Skeletal muscle tissue (tissue), 4 donors: ENCODE measurements around the gene MYH11. TPM values are rescaled to one million over a fixed set of nuclear protein-coding genes. Genes with fewer than 3 reads are reported as not detected.

Experiments
- H3K27ac ChIP-seq: one replicate; pipeline ENCODE4 v1.7.0; 2013; ENCODE audit warnings: mild to moderate bottlenecking, low read depth, low read length, inconsistent platforms
- H3K27me3 ChIP-seq, 3 donors: one replicate each; pipeline ENCODE4 v1.7.0; 2013; ENCODE audit warnings: low read length in 3 of 3; ENCODE audit not compliant: control insufficient read depth in 3 of 3, insufficient read depth in 3 of 3
- H3K36me3 ChIP-seq, 3 donors: one replicate each; pipeline ENCODE4 v1.7.0; 2013; ENCODE audit warnings: low read length in 3 of 3; ENCODE audit not compliant: control insufficient read depth in 3 of 3, insufficient read depth in 3 of 3
- H3K4me1 ChIP-seq, 3 donors: one replicate each; pipeline ENCODE4 v1.7.0; 2013; ENCODE audit warnings: low read length in 3 of 3, mild to moderate bottlenecking in 3 of 3; ENCODE audit not compliant: control insufficient read depth in 3 of 3, insufficient read depth in 3 of 3
- H3K4me3 ChIP-seq, 3 donors: one replicate each; pipeline ENCODE4 v1.7.0; 2013; ENCODE audit warnings: low read length in 3 of 3
- H3K9ac ChIP-seq, 3 donors: one replicate each; pipeline ENCODE4 v1.7.0; 2013; ENCODE audit warnings: low read length in 3 of 3, mild to moderate bottlenecking in 3 of 3, moderate library complexity in 2 of 3, low read depth in 1 of 3
- H3K9me3 ChIP-seq, 3 donors: one replicate each; pipeline ENCODE4 v1.7.0; 2013; ENCODE audit warnings: low read length in 3 of 3; ENCODE audit not compliant: control insufficient read depth in 3 of 3
- total RNA-seq: library from RNA; depleted of rRNA; stranded (reverse); fragments of >200 nt; gene quantifications from one replicate; pipeline ENCODE4 v1.2.3, GENCODE V29; 2014
- donor health status: Osteomylitis.

The MYH11 gene
- total RNA-seq, 1 donor from 2014 or later, result 23.0 TPM

- Histone ChIP-seq H3K4me1 (no peaks in the 10 kb centered on the region), H3K9ac (no peak overlapping the region), H3K4me3 (no peak overlapping the region), H3K36me3 (peaks cover 0 to 2% (median 0%) of the 10 kb centered on the region in 3 donors), H3K27me3 (no peaks in the 10 kb centered on the region), H3K27ac (no peak overlapping the region), H3K9me3 (no peaks in the 10 kb centered on the region)
Measured at GRCh38 chr16:15782573-15783365, 74.1 kb downstream of the MYH11 start.

- Histone ChIP-seq H3K9me3 (no peaks in the 10 kb centered on the region), H3K4me3 (no peak overlapping the region), H3K4me1 (no peaks in the 10 kb centered on the region), H3K27me3 (no peaks in the 10 kb centered on the region), H3K36me3 (peaks cover 0 to 2% (median 0%) of the 10 kb centered on the region in 3 donors), H3K27ac (no peak overlapping the region), H3K9ac (no peak overlapping the region)
Measured at GRCh38 chr16:15781650-15782049, 75.2 kb downstream of the MYH11 start.

GRCh38 chr16:15780805-15781204 lies 76.0 kb downstream of the MYH11 start:
- Histone ChIP-seq H3K27me3 (no peaks in the 10 kb centered on the region), H3K9me3 (no peaks in the 10 kb centered on the region), H3K4me1 (no peaks in the 10 kb centered on the region), H3K36me3 (peaks cover 0 to 2% (median 0%) of the 10 kb centered on the region in 3 donors), H3K4me3 (no peak overlapping the region), H3K9ac (no peak overlapping the region), H3K27ac (no peak overlapping the region)

GRCh38 chr16:15779664-15780351 lies 77.0 kb downstream of the MYH11 start:
- H3K4me1 ChIP-seq, result no peaks in the 10 kb centered on the region
- H3K9ac ChIP-seq, result no peak overlapping the region
- no peak overlapping the region for H3K4me3 ChIP-seq
- H3K27ac ChIP-seq, result no peak overlapping the region
- peaks cover 0 to 2% (median 0%) of the 10 kb centered on the region in 3 donors for H3K36me3 ChIP-seq
- no peaks in the 10 kb centered on the region for H3K27me3 ChIP-seq
- no peaks in the 10 kb centered on the region for H3K9me3 ChIP-seq

GRCh38 chr16:15778999-15779614 lies 77.7 kb downstream of the MYH11 start:
- no peaks in the 10 kb centered on the region for H3K27me3 ChIP-seq
- no peaks in the 10 kb centered on the region for H3K4me1 ChIP-seq
- H3K36me3 ChIP-seq, result peaks cover 0 to 2% (median 0%) of the 10 kb centered on the region in 3 donors
- H3K9ac ChIP-seq, result no peak overlapping the region
- H3K9me3 ChIP-seq, result no peaks in the 10 kb centered on the region
- no peak overlapping the region for H3K27ac ChIP-seq
- H3K4me3 ChIP-seq, result no peak overlapping the region

GRCh38 chr16:15778204-15778743 lies 78.6 kb downstream of the MYH11 start:
- no peak overlapping the region for H3K9ac ChIP-seq
- H3K27me3 ChIP-seq, result no peaks in the 10 kb centered on the region
- no peak overlapping the region for H3K4me3 ChIP-seq
- H3K27ac ChIP-seq, result no peak overlapping the region
- H3K36me3 ChIP-seq, result no peaks in the 10 kb centered on the region
- H3K4me1 ChIP-seq, result no peaks in the 10 kb centered on the region
- no peaks in the 10 kb centered on the region for H3K9me3 ChIP-seq

- Histone ChIP-seq H3K4me1 (peaks cover 0 to 3% (median under 1%) of the 10 kb centered on the region in 3 donors), H3K27ac (no peak overlapping the region), H3K9me3 (no peaks in the 10 kb centered on the region), H3K4me3 (no peak overlapping the region), H3K9ac (no peak overlapping the region), H3K27me3 (no peaks in the 10 kb centered on the region), H3K36me3 (no peaks in the 10 kb centered on the region)
Measured at GRCh38 chr16:15777533-15778203, 79.2 kb downstream of the MYH11 start.

GRCh38 chr16:15776572-15776971 lies 80.3 kb downstream of the MYH11 start:
- H3K27ac ChIP-seq, result no peak overlapping the region
- H3K36me3 ChIP-seq, result no peaks in the 10 kb centered on the region
- no peak overlapping the region for H3K4me3 ChIP-seq
- H3K27me3 ChIP-seq, result no peaks in the 10 kb centered on the region
- no peaks in the 10 kb centered on the region for H3K9me3 ChIP-seq
- H3K9ac ChIP-seq, result no peak overlapping the region
- peaks cover 0 to 8% (median 3%) of the 10 kb centered on the region in 3 donors for H3K4me1 ChIP-seq

- no peak overlapping the region for H3K9ac ChIP-seq
- no peaks in the 10 kb centered on the region for H3K9me3 ChIP-seq
- no peaks in the 10 kb centered on the region for H3K36me3 ChIP-seq
- no peak overlapping the region for H3K4me3 ChIP-seq
- no peak overlapping the region for H3K27ac ChIP-seq
- H3K4me1 ChIP-seq, result peaks cover 0 to 8% (median 3%) of the 10 kb centered on the region in 3 donors
- H3K27me3 ChIP-seq, result no peaks in the 10 kb centered on the region
Measured at GRCh38 chr16:15775663-15776304, 81.0 kb downstream of the MYH11 start.
